ENCODE data around the gene TMIGD3. TPM values are rescaled to one million over a fixed set of nuclear protein-coding genes. Genes with fewer than 3 reads are reported as not detected.

TMIGD3 gene
- total RNA-seq, 4 donors from 2014 or later, result 0.27 to 0.95 TPM; not detected in 2

DNA sequence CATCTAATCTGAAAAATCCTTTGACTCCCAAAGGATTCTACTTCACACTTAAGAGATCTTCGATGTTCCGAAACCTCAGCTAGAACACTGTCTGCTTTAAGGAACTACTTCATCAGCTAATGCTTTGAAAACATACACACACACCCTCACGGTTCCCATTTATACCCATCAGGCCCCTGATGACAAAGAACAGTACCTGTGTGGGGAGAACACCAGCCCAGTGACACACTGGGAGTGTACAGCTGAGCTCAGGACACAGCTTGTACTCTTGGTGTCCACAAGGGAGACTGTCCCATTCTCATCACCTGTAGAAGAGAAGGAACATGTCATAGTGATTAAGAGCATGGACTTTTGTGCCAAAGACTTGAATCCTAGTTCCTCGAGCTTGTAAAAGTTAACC, 61.0 kb downstream of the TMIGD3 start:
- Histone ChIP-seq H3K36me3 (peaks cover 0 to 52% (median 23%) of the 10 kb centered on the region in 4 donors), H3K27me3 (no peaks in the 10 kb centered on the region), H3K27ac (no peak overlapping the region), H3K9me3 (no peaks in the 10 kb centered on the region), H3K4me1 (peaks cover 0 to 16% (median 12%) of the 10 kb centered on the region in 4 donors), H3K4me3 (no peak overlapping the region)
- no peak for DNase-seq
- in situ Hi-C loops (cut with MboI; ENCODE audit: low pct_ligation_motif_present in 1 of 4, low pct_unique_long_range_greater_than_20kb in 1 of 4, low sequenced_read_pairs in 3 of 4) (no loop called here), intact Hi-C loops (cut with DNase I; ENCODE audit: low total_unique reads) (no loop called here)
- TF ChIP-seq EP300 (IDR thresholded peaks at IDR 0.05; ENCODE audit: low read depth) (no peak), POLR2A (IDR thresholded peaks at IDR 0.05) (no peak), POLR2AphosphoS5 (IDR thresholded peaks at IDR 0.05) (no peak)
- TF ChIP-seq, protein P1, sequence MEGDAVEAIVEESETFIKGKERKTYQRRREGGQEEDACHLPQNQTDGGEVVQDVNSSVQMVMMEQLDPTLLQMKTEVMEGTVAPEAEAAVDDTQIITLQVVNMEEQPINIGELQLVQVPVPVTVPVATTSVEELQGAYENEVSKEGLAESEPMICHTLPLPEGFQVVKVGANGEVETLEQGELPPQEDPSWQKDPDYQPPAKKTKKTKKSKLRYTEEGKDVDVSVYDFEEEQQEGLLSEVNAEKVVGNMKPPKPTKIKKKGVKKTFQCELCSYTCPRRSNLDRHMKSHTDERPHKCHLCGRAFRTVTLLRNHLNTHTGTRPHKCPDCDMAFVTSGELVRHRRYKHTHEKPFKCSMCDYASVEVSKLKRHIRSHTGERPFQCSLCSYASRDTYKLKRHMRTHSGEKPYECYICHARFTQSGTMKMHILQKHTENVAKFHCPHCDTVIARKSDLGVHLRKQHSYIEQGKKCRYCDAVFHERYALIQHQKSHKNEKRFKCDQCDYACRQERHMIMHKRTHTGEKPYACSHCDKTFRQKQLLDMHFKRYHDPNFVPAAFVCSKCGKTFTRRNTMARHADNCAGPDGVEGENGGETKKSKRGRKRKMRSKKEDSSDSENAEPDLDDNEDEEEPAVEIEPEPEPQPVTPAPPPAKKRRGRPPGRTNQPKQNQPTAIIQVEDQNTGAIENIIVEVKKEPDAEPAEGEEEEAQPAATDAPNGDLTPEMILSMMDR (IDR thresholded peaks at IDR 0.05), result no peak
- 80 to 90% methylated on average over 1 to 4 of the region's 4 CpGs for WGBS, 2 donors (ENCODE audit: low coverage in 1 of 2)

DNA sequence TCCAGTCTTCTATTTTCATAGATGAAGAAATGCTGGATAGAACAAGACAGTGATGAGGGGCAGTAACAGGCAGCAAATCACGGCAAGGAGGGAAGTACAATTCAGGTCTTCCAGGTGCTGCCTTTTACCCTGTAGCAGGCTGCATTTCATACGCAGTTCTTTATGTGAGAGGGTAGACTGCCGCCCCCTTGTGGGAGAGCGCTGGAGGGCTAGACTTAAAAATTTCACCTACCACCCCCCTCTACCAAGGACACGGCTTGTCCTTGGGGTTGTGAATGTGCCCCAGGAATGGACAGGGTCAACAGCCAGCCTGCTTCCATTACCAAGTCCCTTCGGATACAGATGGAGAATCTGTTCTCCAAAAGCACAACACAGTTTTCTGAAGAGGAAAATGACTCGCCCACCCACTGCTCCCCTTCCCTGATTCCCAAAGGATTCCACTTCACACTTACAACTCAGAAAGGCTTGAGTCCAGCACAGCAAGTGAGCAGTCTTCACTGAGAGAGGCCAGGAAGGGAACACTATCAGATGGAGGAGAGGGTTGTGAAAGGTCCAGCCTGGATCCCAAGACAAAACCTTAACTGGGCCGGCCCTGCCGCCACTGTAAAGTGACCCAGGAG, 61.8 kb downstream of the TMIGD3 start:
- DNase-seq, result peak; percentile 26
- no peaks in the 10 kb centered on the region for H3K27me3 ChIP-seq
- no peak overlapping the region for H3K27ac ChIP-seq
- intact Hi-C loops (cut with DNase I; ENCODE audit: low total_unique reads) (no loop called here), in situ Hi-C loops (cut with MboI; ENCODE audit: low pct_ligation_motif_present in 1 of 4, low pct_unique_long_range_greater_than_20kb in 1 of 4, low sequenced_read_pairs in 3 of 4) (no loop called here)
- TF ChIP-seq, protein P1 (IDR thresholded peaks at IDR 0.05), result peak; percentile 21 to 38 (median 26)
- TF ChIP-seq POLR2A (IDR thresholded peaks at IDR 0.05), result no peak
- H3K9me3 ChIP-seq, result no peaks in the 10 kb centered on the region
- 45 to 56% methylated on average over 2 to 9 of the region's 9 CpGs for WGBS, 2 donors (ENCODE audit: low coverage in 1 of 2)
- H3K36me3 ChIP-seq, result peaks cover 0 to 52% (median 23%) of the 10 kb centered on the region in 4 donors
- H3K4me1 ChIP-seq, result peaks cover 0 to 8% (median 5%) of the 10 kb centered on the region in 4 donors
- no peak overlapping the region for H3K4me3 ChIP-seq

DNA sequence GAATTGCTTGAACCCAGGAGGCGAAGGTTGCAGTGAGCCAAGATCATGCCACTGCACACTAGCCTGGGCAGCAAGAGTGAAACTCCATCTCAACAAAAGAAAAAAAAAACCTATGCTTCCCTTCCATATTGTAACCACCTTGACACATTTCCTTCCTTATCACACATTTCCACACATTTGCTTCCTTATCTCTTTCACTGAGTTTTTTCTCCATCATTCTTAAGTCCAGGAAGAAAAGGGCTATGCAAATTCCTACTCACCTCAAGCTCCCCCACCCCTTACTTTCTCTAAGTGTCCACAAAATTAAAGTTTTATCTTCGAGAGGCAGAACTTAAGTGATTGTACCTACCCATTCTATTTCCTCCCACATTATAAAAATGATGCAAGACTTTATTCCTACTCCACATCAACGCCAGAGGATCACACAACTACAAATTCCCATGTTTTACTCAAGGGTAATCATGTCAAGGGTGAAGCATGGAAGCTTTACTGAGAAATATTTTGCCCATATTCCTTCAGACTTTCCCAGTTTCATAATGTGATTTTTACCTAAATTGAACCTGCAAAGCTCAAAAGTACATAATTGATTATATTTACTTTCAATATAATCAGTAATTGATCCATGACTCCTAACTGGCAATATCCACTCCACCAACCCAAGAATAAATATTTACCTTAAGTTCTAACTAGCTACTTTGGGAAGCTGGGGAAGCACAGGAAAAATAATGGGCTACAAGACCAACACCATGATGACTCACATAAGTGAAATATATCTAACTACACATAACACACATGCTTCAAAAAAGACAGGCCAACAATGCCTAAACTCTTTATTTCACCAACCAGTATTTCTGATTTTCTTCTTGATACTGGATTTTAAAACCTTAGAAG, 63.7 kb downstream of the TMIGD3 start:
- no peak overlapping the region for H3K27ac ChIP-seq
- in situ Hi-C loops (cut with MboI; ENCODE audit: low pct_ligation_motif_present in 1 of 4, low pct_unique_long_range_greater_than_20kb in 1 of 4, low sequenced_read_pairs in 3 of 4), result no loop called here
- H3K27me3 ChIP-seq, result no peaks in the 10 kb centered on the region
- no peak for DNase-seq
- no peak overlapping the region for H3K4me3 ChIP-seq
- WGBS, 2 donors (ENCODE audit: low coverage in 1 of 2), result 80 to 89% methylated on average over 2 to 3 of the region's 3 CpGs
- intact Hi-C loops (cut with DNase I; ENCODE audit: low total_unique reads), result no loop called here
- H3K4me1 ChIP-seq, result no peaks in the 10 kb centered on the region
- no peak for TF ChIP-seq POLR2AphosphoS5 (IDR thresholded peaks at IDR 0.05)
- no peaks in the 10 kb centered on the region for H3K9me3 ChIP-seq
- peaks cover 0 to 46% (median 23%) of the 10 kb centered on the region in 4 donors for H3K36me3 ChIP-seq

DNA sequence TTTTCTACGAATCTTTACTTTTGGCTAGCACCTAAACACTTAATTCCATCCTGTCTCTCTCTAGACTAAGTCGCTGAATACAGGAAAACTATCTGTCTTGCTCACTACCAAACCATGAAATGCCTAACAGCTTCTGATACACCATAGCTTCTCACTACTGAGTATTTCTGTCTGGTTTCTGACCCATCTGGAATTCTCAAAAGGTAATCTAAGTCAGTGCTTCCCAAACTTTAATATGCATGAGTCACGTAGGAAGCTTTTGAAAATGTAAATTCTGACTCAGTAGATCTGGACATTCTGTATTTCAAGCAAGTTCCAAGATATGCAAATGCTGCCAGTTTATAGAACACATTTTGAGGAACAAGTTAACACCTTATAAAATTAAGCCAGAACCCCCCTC, 66.7 kb downstream of the TMIGD3 start:
- intact Hi-C loops (cut with DNase I; ENCODE audit: low total_unique reads) (no loop called here), in situ Hi-C loops (cut with MboI; ENCODE audit: low pct_ligation_motif_present in 1 of 4, low pct_unique_long_range_greater_than_20kb in 1 of 4, low sequenced_read_pairs in 3 of 4) (no loop called here)
- Histone ChIP-seq H3K4me1 (no peaks in the 10 kb centered on the region), H3K4me3 (no peak overlapping the region), H3K27me3 (no peaks in the 10 kb centered on the region), H3K27ac (no peak overlapping the region), H3K9me3 (no peaks in the 10 kb centered on the region), H3K36me3 (peaks cover 0 to 24% (median 11%) of the 10 kb centered on the region in 4 donors)
- TF ChIP-seq, protein P1 (IDR thresholded peaks at IDR 0.05), result no peak
- TF ChIP-seq POLR2A (IDR thresholded peaks at IDR 0.05), result no peak
- no peak for DNase-seq
- WGBS, 2 donors (ENCODE audit: low coverage in 1 of 2), result 68 to 70% methylated on average over 3 of the region's 3 CpGs

Small RNA genes lying within 50 kb of the gene (small RNA-seq; reads per million reads assigned to genes)
- gene RF00019, result 0 reads per million in 4 donors
- gene RNU6-792P, result 0 reads per million in 4 donors

Other genes with a start within 250 kb of the TMIGD3 start
- not detected for gene CHIA, start 212.8 kb downstream of the TMIGD3 start, total RNA-seq
- 1 to 10 TPM in 3 of 4 donors, not detected in 1; 2.3 to 9.0 (median 6.7) TPM for gene OVGP1, start 75.9 kb downstream of the TMIGD3 start, total RNA-seq
- gene WDR77, start 54.4 kb downstream of the TMIGD3 start, total RNA-seq, result 10 to 100 TPM; 10.7 to 46.0 (median 21.8) TPM
- gene ATP5PB, start 54.2 kb downstream of the TMIGD3 start, total RNA-seq, result 100 to 1,000 TPM in 2 of 4 donors, 10 to 100 TPM in 2; 60.3 to 334 (median 211) TPM
- gene C1orf162, start 29.6 kb downstream of the TMIGD3 start, total RNA-seq, result 10 to 100 TPM in 2 of 4 donors, 1 to 10 TPM in 1, not detected in 1; 9.1 to 13.1 (median 12.9) TPM
- 1 to 10 TPM in 2 of 4 donors, not detected in 2; 2.9 to 5.7 TPM for gene ADORA3, start within 50 bp of the TMIGD3 start, total RNA-seq
- gene RAP1A, start 116.2 kb upstream of the TMIGD3 start, total RNA-seq, result 10 to 100 TPM; 34.0 to 87.2 (median 57.7) TPM
- 1 to 10 TPM in 2 of 4 donors, not detected in 2; 1.8 to 2.7 TPM for gene INKA2, start 235.8 kb upstream of the TMIGD3 start, total RNA-seq